GM21737 (cell line): ENCODE measurements around the gene WDR17.
A peak's percentile ranks its signal among the peaks of the same experiment; 100 is the strongest.
"Not testable (repeated sequence)": the region's sequence is repeated elsewhere in the genome, so short reads cannot be mapped to it uniquely, and the experiment has no call there.

Experiments
- ATAC-seq: cut with Tn5 transposase; IDR thresholded peaks from one replicate; pipeline ENCODE4 v1.9.1; 2021; ENCODE audit warnings: mild to moderate bottlenecking, moderate library complexity; ENCODE audit not compliant: unreplicated experiment

The WDR17 gene

GRCh38 chr4:176189891-176190795, 124.5 kb downstream of the WDR17 start:
- no peak for ATAC-seq

GRCh38 chr4:176191974-176192373, 126.3 kb downstream of the WDR17 start:
- ATAC-seq, result no peak

- no peak for ATAC-seq
These were observed 127.5 kb downstream of the WDR17 start for GRCh38 chr4:176193126-176193525.

- no peak for ATAC-seq
These were observed 128.3 kb downstream of the WDR17 start for GRCh38 chr4:176193938-176194337.

- ATAC-seq, result peak; percentile 100
These were observed 129.7 kb downstream of the WDR17 start, which contains the start of gene SPATA4 for GRCh38 chr4:176195184-176195978. SPATA4 (minus strand) TSS chr4:176195585; CDS start chr4:176195562, 23 bp downstream.

- no peak for ATAC-seq
These were observed 132.8 kb downstream of the WDR17 start for GRCh38 chr4:176198316-176198903.

GRCh38 chr4:176205299-176205698, 139.7 kb downstream of the WDR17 start:
- ATAC-seq, result no peak

GRCh38 chr4:176207839-176208238, 142.2 kb downstream of the WDR17 start:
- ATAC-seq, result no peak

GRCh38 chr4:176209535-176209934, 143.9 kb downstream of the WDR17 start:
- no peak for ATAC-seq

GRCh38 chr4:176210101-176210500, 144.5 kb downstream of the WDR17 start:
- no peak for ATAC-seq

- no peak for ATAC-seq
These were observed 145.1 kb downstream of the WDR17 start for GRCh38 chr4:176210579-176211296.

- ATAC-seq, result not testable (repeated sequence)
These were observed 146.7 kb downstream of the WDR17 start for GRCh38 chr4:176212351-176212750.

GRCh38 chr4:176217510-176217909, 151.9 kb downstream of the WDR17 start:
- ATAC-seq, result no peak

GRCh38 chr4:176222149-176222548, 156.5 kb downstream of the WDR17 start:
- no peak for ATAC-seq

GRCh38 chr4:176223561-176223960, 157.9 kb downstream of the WDR17 start:
- no peak for ATAC-seq

GRCh38 chr4:176226736-176227135, 161.1 kb downstream of the WDR17 start:
- ATAC-seq, result no peak

GRCh38 chr4:176229645-176230044, 164.0 kb downstream of the WDR17 start:
- ATAC-seq, result no peak
